GM21367 (cell line): Measurements from ENCODE around the gene PFKFB4.
"Not testable (repeated sequence)": the region's sequence is repeated elsewhere in the genome, so short reads cannot be mapped to it uniquely, and the experiment has no call there.

Source experiments
- ATAC-seq: cut with Tn5 transposase; IDR thresholded peaks from one replicate; pipeline ENCODE4 v1.9.1; 2021; ENCODE audit not compliant: unreplicated experiment

The PFKFB4 gene

DNA sequence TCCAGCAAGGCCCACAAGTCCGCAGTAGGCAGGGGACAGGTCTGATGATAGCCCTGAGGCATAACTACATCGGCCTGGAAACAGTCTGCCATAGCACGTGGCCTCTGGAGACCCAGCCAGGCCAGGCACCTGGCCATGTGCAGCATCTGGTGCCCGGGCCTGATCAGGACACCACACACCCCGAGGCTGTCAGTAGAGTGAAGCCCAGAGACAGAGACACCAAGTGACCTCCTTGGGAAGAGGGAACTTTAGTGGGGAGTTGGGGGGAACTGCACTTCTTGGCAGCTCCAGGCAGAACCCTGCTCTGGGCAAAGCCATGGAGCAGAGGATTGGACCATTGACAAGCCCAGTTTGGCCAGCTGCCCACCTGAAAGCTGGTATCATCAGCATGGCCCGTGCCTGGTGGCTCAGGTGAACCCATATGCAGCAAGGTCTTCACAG is 53.9 kb downstream of the PFKFB4 start:
- ATAC-seq, result no peak

DNA sequence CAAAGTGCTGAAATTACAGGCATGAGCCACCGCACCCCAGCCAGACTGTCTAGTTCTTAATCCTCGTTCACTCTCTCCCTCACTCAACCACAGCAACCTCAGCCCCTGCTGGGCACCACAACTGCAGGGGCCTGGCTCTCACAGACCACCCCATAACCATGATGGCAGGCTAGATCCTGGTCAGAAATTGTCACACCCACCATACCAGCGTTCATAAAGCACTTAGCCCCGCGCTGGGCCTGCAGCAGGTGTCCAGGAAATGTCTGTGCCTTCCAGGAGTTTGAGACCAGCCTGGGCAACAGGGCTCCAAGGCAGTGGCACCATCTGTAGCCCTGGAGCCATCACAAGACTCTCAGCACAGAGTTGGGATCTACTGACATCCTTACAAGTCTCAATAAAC is 54.5 kb downstream of the PFKFB4 start:
- ATAC-seq, result no peak

DNA sequence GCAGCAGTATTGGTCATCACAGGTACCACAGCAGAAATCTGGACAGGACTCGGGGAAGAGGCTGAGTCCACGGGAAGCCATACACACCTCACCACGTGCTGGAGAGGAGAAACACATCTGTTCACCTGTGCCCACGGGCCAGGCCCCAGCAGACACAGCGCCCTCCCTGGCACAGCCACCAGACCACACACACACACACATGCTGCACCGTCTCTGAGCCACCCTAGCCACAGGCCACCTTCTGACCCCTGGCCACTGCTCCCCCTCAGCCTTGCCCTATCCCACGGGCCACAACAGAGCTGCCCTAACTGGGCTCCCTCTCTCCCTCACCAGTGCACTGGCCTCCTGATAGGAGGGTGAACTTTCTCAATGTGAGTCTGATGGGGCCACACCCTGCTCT is 55.4 kb downstream of the PFKFB4 start:
- ATAC-seq, result no peak

DNA sequence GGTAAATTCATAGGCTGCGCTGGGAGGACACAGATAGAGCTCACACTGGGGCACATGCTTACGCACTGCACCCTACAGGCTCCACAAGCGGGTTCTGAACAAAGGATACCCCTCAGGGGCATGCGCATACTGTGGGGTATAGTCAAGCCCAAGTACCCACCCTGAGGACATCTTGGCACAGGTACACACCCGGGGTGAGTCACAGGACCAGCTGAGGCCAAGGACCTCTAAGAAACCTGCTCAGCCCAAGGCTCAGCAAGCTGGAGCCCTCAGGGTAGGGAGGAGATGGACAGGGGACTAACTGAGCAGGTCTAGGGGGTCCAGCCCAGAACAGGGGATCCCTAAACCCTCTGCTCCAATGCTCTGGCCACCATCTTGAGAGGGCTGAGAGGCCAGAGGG is 55.9 kb downstream of the PFKFB4 start:
- no peak for ATAC-seq

DNA sequence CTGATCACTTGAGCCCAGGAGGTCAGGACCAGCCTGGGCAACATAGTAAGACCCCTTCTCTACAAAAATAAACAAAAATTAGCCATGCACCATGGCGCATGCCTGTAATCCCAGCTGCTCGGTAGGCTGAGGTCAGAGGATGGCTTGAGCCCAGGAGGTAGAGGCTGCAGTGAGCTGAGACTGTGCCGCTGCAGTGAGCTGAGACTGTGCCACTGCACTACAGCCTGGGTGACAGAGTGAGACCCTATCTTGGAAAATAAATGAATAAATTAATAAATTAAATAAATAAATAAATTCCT is 63.5 kb downstream of the PFKFB4 start:
- ATAC-seq, result no peak

DNA sequence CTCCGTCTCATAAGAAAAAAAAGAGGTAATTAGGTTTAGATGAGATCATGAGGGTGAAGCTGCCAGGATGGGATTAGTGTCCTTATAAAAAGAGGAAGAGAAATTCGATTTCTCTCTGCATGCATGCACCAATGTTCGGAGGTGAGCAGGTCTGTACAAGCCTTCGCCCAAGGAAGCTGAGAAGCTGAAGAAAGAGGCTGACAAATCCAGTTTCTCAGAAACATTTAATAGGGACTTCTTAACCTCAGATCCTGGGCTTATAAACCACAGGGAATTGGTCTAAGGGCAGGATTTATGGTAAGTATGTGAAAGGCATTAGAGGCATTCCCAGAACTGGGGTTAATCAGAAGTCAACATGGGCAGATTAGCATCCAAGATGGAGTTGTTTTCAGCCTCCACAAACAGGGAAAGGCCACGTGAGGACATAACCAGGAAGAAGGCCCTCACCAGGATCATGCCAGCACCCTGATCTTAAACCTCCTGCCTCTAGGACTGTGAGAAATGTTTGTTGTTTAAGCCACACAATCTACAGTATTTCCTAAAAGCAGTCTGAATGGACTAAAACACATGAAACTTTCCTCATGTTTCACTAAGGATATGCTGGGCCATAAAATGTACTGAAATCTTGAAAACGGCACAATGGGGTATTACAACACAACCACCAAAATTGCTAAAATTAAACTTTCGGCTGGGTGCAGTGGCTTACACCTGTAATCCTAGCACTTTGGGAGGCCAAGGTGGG is 64.0 kb downstream of the PFKFB4 start:
- ATAC-seq, result no peak

DNA sequence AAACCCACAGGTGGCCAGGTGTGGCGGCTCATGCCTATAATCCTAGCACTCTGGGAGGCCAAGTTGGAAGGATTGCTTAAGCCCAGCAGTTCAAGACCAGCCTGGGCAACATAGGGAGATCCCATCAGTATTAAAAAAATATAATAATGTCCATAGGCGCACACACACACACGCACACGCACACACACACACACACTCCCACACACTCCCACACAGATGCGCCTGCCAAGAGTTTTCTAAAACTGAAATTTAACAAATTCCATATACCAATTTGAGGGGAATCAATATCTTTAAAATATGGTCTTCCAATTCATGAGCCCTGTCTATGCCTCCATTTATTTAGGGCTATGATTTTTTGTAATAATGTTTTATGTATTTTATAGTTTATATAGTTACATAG is 69.7 kb downstream of the PFKFB4 start:
- ATAC-seq, result no peak

DNA sequence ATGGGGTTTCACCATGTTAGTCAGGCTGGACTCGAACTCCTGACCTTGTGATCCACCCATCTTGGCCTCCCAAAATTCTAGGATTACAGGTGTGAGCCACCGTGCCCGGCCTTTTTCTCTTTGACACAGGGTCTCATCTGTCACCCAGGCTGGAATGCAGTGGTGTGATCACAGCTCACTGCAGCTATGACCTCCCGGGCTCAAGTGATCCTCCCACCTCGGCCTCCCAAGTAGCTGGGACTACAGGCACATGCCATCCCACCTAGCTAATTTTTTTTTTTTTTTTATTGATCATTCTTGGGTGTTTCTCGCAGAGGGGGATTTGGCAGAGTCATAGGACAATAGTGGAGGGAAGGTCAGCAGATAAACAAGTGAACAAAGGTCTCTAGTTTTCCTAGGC is 73.8 kb downstream of the PFKFB4 start:
- not testable (repeated sequence) for ATAC-seq

DNA sequence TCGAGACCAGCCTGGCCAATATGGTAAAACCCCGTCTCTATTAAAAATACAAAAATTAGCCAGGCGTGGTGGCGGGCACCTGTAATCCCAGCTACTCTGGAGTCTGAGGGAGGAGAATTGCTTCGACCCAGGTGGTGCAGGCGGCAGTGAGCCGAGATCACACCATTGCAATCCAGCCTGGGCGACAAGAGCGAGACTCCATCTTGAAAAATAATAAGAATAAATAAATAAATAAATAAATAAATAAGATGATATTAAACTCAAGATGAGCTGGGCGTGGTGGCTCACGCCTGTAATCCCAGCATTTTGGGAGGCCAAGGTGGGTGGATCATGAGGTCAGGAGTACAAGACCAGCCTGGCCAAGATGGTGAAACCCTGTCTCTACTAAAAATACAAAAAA is 75.7 kb downstream of the PFKFB4 start:
- not testable (repeated sequence) for ATAC-seq

DNA sequence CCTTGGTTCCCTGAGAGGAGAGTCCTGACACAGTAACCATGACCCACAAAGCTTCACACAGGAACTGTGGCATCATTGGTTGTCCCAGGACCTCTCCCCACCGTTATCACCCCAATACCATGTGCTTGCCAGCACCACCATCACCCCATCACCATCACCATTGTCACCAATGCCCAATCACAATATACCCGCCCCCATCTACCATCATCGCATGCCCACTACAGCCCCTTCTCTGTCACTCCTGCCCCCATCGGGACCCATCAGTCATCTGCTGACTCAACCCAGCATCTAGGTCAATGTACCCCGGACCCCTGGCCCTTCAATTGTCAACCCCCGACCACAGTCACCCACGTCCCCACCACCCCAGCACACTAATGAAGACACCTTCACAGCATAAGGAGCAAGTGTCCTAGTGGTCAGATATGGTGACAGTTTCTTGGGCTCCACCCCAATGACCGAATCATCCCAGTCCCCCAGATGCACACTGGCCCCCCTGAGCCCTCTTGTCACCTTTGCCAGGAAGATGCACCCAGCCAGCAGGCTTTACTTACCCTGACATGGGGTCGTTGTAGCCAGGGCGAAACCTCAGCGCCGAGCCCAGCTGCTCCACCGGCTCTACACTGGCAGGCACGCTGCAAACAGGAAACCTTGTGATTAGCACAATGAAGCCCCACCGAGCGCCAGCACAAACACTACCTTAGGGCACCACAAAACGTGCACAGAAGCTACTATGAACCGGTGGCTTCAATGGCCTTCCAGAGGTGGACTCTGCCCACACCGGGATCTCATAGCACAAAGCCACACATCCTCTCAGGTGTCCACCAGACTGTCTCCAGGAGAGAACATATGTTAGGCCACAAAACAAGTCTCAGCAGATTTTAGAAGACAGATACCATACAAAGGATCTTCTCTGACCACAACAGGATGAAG is 77.7 kb downstream of the PFKFB4 start:
- no peak for ATAC-seq

DNA sequence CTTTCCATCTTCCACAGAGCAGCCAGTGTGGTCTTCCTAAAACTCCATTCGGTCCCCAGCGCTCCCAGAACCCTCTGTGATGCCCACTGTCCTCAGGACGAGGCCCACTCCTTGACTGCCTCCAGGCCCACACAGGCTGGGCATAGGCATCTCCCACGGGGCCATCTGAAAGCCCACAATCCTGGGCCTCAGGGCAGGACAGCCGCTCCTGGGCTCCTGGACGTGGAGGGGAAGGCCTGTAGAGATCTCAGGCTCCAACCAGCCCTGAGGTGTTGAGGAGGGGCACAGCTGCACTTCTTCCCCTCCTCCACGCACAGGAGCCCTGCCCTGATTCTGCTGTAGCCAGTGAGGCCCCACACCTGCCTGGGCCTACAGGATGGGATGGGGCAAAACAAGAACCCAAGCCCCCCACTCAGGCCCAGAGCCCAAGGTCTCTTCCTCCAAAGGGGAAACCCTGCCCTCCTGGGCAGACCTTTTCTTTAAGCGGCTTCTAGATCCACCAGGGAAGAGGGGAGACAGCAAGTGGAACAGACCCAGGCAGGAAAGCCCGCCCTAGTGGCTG is 78.6 kb downstream of the PFKFB4 start:
- ATAC-seq, result no peak

DNA sequence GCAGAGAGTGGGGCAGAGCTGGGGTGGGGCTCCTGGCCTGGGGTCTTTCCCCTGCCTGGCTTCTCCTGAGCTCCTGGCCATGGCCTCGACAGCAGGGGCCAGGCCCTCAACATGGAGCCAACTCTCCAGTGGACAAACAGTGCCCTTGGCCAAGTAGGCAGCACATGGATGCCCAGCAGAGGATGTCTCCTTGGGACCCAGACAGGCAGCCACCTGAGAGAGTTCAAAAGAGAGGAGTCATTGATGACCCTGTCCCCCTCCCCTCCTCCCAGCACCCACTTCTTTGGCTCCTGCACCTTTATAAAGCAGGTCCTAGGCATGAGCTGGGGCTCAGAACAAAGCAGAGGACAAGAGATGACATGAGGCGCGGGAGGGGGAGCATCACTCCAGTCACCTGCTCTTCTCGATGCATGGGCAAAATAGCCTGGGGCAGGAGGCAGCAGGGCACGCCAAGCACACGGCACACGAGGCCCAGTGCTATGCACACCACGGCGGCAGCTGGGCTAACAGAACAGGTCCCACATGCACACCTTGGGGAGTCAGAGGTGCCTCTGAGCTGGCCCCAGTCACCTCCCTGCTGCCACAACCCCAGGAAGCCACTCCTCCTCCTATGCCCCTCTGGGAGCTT is 80.1 kb downstream of the PFKFB4 start:
- no peak for ATAC-seq

DNA sequence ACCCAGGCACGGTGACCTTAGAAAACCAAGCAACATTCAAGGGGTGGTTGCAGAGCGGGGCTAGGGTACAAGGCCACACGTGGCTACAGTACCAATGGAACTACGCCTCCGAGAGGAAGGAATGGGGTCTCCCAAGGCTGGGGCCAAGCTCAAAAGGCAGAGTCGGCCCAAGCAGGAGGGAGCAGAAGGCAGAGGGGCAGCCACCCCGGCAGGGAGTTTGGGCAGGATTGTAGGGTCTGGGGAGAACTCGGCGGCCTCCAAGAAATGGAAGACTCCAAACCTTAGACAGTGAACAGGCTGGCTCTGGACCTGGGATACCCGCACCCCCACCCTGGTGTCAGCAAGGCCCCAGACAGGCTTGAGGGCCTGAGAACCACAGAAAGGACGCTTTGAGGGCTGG is 81.4 kb downstream of the PFKFB4 start:
- ATAC-seq, result no peak

DNA sequence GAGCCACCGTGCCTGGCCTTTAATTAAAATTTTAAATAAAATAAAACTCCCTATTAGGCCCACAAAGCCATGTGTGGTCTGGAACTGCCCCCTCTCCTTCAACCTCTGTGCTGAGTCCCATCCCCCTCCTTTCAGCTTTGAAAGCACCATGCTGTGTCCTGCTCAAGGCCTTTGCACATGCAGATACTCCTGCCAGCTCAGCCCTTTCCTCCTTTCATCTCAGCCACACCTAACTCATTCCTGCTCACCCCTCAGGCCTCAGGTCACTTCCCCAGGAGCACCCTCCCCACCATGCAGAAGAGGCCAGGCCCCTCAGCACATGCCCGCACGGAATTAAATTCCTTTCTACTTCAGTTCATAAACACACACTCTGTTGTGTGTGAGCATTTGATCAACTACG is 82.0 kb downstream of the PFKFB4 start:
- no peak for ATAC-seq

DNA sequence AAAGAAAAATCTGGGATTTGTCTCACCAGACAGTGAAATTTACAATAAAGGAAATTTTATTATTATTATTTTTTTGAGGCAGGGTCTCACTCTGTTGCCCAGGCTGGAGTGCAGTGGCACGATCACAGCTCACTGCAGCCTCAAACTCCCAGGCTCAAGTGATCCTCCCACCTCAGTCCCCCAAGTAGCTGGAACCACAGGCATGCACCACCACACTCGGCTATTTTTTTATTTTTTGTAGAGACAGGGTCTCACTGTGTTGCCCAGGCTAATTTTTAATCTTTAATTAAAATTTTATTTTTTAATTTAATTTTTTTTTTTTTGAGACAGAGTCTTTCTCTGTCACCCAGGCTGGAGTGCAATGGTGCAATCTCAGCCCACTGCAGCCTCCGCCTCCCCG is 82.6 kb downstream of the PFKFB4 start:
- not testable (repeated sequence) for ATAC-seq

DNA sequence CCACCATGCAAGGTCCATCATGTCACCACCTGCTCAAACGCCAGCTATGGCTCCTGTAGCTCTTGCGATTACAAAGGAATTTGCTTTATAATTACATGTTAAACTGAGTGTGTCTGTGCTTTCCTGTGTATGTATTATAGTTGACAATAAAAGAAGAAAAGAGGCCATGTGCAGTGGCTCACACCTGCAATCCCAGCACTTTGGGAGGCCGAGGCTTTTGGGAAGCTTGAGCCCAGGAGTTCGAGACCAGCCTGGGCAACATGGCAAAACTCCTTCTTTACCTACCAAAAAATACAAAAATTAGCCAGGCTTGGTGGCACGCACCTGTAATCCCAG is 83.0 kb downstream of the PFKFB4 start:
- ATAC-seq, result no peak

DNA sequence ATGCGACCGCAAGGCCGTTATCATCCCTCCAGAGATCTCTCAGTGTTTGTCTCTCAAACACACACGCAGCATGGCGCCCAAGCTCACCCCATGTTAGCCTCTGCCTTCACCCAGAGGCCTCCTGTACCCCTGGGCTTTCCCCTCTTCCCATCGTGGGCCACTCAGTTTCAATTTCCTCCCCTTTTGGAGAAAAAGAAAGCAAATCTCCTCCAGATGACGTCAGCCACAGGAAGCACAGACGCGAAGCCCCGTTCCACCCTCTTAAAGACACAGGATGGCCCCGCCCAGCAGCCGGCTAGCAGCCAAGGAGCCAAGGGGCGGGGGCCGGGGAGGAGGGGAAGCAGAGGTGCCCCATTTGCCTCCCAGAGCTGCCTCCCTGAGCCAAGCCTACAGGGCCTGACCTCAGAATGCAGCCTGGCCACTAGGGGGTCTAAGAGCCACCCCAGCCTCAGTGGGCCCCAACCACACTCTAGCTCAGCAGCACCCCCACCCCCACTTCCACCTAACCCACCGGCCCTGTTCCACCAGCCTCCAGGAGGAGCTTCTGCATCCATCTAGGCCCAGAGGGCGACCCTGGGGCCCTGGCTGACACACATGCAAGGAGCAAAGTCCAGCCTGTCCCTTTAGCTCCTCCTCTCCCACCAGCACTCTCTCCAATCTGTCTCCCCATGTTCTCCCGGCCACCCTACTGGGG is 83.5 kb downstream of the PFKFB4 start:
- ATAC-seq, result peak; percentile 76

DNA sequence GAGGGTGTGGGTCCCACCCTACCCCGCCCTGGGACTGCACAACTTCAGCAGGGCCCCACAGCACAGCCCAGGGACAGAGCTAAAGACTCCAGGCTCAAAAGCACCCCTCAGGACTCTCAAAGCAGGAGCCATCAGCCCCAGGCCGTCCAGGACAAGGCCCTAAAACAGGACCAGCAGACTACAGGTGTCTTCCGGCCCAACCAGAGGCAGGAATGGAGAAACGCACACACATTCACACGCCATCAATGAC is 84.0 kb downstream of the PFKFB4 start:
- peak; percentile 16 for ATAC-seq

DNA sequence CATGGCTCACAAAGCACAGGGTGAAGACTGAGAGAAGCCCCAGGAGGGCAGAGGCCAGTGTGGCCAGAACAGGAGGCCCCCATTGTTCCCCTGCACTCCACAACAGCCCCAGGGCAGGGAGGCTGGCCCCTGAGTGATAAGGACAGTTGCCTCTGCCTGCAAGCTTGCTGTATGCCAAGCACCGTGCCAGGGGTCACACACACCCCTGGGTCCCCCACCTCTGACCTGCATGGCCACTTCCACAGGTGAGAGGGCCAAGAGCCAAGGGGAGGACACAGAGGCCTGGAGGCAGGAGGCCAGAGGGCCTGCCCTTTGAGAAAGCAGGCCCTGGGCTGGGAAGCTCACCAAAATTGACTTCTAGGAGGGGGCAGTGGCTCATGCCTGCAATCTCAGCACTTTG is 86.3 kb downstream of the PFKFB4 start:
- no peak for ATAC-seq

DNA sequence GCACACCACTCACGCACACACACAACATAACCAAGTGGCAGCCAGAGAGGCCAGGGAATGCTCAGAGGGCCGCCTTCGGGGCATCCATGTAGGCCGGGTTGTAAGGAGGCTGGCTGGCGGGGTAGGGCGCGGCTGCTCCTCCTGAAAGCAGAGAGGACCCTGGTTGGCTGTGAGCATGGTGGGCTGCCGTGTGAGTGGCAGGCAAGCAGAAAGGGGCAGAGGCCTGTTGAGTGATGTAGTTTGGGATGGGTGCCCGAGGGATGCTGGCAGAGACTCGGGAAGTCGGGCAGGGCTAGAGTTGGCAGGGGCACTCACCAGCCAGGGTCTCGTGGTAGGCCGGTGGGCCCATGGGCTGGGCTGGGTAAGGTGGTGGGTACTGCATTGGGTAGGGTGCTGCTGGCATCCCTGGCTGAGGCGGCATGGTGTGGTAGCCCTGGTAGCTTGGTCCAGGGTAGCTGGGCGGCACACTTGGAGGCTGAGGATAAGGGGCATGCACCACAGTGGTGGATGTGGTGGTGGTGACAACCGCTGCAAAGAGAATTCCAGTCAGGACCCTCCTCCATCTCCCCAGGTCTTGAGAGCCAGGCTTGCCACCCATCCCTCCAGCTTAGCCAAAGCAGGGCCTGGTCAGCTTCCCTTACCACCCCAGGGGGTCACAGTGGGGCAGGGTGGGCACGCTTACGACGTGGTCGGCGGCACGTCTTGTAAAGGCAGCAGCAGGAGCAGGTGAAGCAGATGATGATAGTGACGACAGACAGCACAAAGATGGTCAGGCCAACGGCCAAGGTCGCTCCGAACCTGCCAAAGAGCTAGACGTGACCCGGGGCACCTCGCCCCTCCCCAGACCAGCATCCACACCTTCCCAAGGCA is 87.3 kb downstream of the PFKFB4 start:
- ATAC-seq, result no peak

DNA sequence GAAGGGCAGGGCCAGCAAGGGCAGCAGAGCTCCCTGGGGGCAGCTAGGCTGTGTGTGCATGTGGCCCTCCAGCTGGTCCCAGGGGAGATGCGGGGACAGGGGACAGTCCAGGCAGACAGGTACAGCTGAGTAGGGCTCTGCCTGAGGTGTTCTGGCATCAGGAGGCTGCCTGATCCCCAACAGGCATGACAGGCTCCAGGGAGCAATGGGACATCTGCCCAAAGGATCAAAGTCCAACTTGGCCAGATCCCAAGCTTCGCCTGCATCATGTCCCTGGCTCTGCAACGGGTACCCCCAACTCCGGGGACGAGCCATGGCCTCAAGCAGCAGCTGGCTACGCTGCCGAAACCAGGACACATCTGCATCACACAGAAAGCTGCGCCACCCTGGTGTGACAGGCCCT is 88.3 kb downstream of the PFKFB4 start:
- ATAC-seq, result no peak
